HepG2 (cell line): ENCODE data around the gene ATRX. TPM values are rescaled to one million over a fixed set of nuclear protein-coding genes. Genes with fewer than 3 reads are reported as not detected.

Experiments
- ARID4A ChIP-seq: sonication (generic); formaldehyde crosslinking; IDR thresholded peaks from 2 replicates; pipeline ENCODE4 v1.5.0; 2020; ENCODE audit warnings: mild to moderate bottlenecking, missing genetic modification reagents, borderline replicate concordance
- CREM ChIP-seq, 2 experiments: sonication (generic) in 1 of 2; formaldehyde crosslinking in 1 of 2; IDR thresholded peaks; 2 replicates each; pipeline versions ENCODE4 v1.4.0 to v1.6.1; 2016 to 2020; ENCODE audit warnings: antibody characterized with exemption in 1 of 2, mild to moderate bottlenecking in 1 of 2, missing genetic modification reagents in 1 of 2
- KAT8 ChIP-seq: IDR thresholded peaks from 2 replicates; pipeline ENCODE4 v1.6.1; 2016; ENCODE audit warnings: missing genetic modification reagents, missing compliant biosample characterization
- KDM2A ChIP-seq: sonication (generic); formaldehyde crosslinking; IDR thresholded peaks from 2 replicates; pipeline ENCODE4 v1.4.0; 2020; ENCODE audit warnings: low read depth, missing genetic modification reagents, borderline replicate concordance
- KLF16 ChIP-seq, 2 experiments: sonication (generic) in 1 of 2; formaldehyde crosslinking in 1 of 2; IDR thresholded peaks; 2 replicates each; pipeline versions ENCODE4 v1.6.1 to v1.8.0; 2016 to 2023; ENCODE audit warnings: missing genetic modification reagents in 2 of 2, missing compliant biosample characterization in 1 of 2
- PCBP1 ChIP-seq: fragments of 200-400 bp; formaldehyde crosslinking; IDR thresholded peaks from 2 replicates; pipeline ENCODE4 v1.6.1; 2017; ENCODE audit warnings: mild to moderate bottlenecking, low read depth, low read length, borderline replicate concordance
- POLR2G ChIP-seq: fragments of 200-400 bp; formaldehyde crosslinking; IDR thresholded peaks from 2 replicates; pipeline ENCODE4 v1.6.1; 2018; ENCODE audit warnings: mild to moderate bottlenecking, low read depth, low read length, moderate library complexity
- REST ChIP-seq, 2 experiments: IDR thresholded peaks; 2 replicates each; pipeline ENCODE4 v1.6.1; 2011 to 2012; ENCODE audit warnings: low read length in 2 of 2, borderline replicate concordance in 1 of 2, low read depth in 1 of 2, mild to moderate bottlenecking in 1 of 2, moderate library complexity in 1 of 2
- SP2 ChIP-seq: sonication (generic); formaldehyde crosslinking; IDR thresholded peaks from 2 replicates; pipeline ENCODE4 v1.5.1; 2020; ENCODE audit warnings: mild to moderate bottlenecking, missing genetic modification reagents
- ZHX1 ChIP-seq: sonication (generic); formaldehyde crosslinking; IDR thresholded peaks from 2 replicates; pipeline ENCODE4 v1.8.1; 2022; ENCODE audit warnings: low read depth, mild to moderate bottlenecking, missing genetic modification reagents
- ZNF740 ChIP-seq: sonication (generic); formaldehyde crosslinking; IDR thresholded peaks from 2 replicates; pipeline ENCODE4 v1.4.0; 2020; ENCODE audit warnings: missing genetic modification reagents
- polyA plus RNA-seq, 8 experiments: library from polyadenylated mRNA; depleted of rRNA in 3 of 8; stranded (reverse) in 7 of 8; unstranded in 1 of 8; fragments of >200 nt; fragmentation: Illumina TruSeq in 4 of 8; extraction: Trizol in 4 of 8; gene quantifications; 2 replicates each; pipeline versions ENCODE4 v1.2.1 to v1.2.3, GENCODE V29; 2011 to 2016; ENCODE audit warnings: low read depth in 4 of 8, missing spikeins in 1 of 8, mixed read lengths in 1 of 8; ENCODE audit not compliant: insufficient read depth in 1 of 8
- total RNA-seq, 5 experiments: library from RNA; depleted of rRNA; stranded (reverse); fragments of >200 nt; fragmentation: Illumina TruSeq; extraction: Trizol; gene quantifications; 2 replicates each; pipeline ENCODE4 v1.2.3, GENCODE V29; 2016; ENCODE audit warnings: low read depth in 1 of 5

The ATRX gene
- total and polyA plus RNA-seq, 2 of the 13 experiments (the other 11 are each of a cell fraction or from before 2014, with no cell fraction given): 26.1 to 44.5 TPM

- TF ChIP-seq ZHX1 (CRISPR knock-in tag): no peak
- TF ChIP-seq ZNF740 (CRISPR knock-in tag): 0 out of 2 replicates have a peak, but pooled peaks have one; percentile 21
- 0 out of 4 replicates have a peak, but pooled peaks of 1 of the 2 experiments have one; percentile 33 for TF ChIP-seq REST (IDR thresholded peaks at IDR 0.05; ENCODE audit: borderline replicate concordance in 1 of 2, low read depth in 1 of 2, low read length in 2 of 2)
- TF ChIP-seq KAT8: 0 out of 2 replicates have a peak, but pooled peaks have one; percentile 38
- TF ChIP-seq SP2 (CRISPR knock-in tag): peak; percentile 62; the same call in 1 of the 2 replicates
- 0 out of 4 replicates have a peak, but pooled peaks of 1 of the 2 experiments have one; percentile 58 for TF ChIP-seq KLF16 (CRISPR knock-in tag; IDR thresholded peaks at IDR 0.05)
- TF ChIP-seq POLR2G: peak; percentile 87
- TF ChIP-seq PCBP1: 0 out of 2 replicates have a peak, but pooled peaks have one; percentile 27
- peak; percentile 73 for TF ChIP-seq CREM (IDR thresholded peaks at IDR 0.05)
- TF ChIP-seq CREM (CRISPR knock-in tag; IDR thresholded peaks at IDR 0.05): no peak
- peak; percentile 20; the same call in 1 of the 2 replicates for TF ChIP-seq KDM2A (CRISPR knock-in tag)
- TF ChIP-seq ARID4A (CRISPR knock-in tag): peak; percentile 25; the same call in 1 of the 2 replicates
Measured at GRCh38 chrX:77785486-77786364, at the start of gene ATRX (continued).
